ENCODE results near the gene OSBPL5. TPM values are rescaled to one million over a fixed set of nuclear protein-coding genes. Genes with fewer than 3 reads are reported as not detected.
A peak's percentile ranks its signal among the peaks of the same experiment; 100 is the strongest.

Gene OSBPL5
- total and polyA plus RNA-seq, 9 of the 15 experiments (the other 6 are each of a cell fraction or from before 2014, with no cell fraction given) = 0.06 to 14.8 (median 3.2) TPM

DNA sequence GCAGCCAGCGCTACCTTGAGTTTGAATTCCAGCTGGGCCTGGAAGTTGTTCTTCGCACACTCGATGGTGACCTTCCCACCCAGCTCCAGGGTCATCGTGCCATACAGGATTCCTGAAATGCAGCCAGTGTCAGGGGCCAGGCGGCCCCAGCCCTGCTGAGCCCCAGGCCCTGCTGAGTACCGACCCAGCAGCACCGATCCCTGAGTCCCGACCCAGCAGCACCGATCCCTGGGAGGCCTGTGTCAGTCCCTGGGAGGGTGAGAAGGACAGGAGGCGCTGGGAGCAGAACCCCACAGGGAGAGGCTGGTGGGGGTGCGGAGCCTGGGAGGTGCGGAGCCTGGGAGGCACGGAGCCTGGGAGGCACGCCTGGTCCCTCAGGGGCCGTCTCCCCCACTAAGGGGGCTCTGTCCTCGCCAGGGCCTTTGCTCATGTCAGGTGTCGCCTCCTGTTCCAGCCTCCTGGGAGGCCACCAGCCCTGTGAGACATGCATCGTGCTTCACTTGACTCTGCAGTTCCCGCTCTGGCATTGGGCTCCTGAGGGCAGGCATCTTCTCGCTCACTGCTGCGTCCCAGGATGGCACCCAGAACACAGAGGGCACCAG, 70.8 kb downstream of the OSBPL5 start (continued):
- no peak for TF ChIP-seq DLX4 (CRISPR knock-in tag; IDR thresholded peaks at IDR 0.05)
- TF ChIP-seq, protein P1, sequence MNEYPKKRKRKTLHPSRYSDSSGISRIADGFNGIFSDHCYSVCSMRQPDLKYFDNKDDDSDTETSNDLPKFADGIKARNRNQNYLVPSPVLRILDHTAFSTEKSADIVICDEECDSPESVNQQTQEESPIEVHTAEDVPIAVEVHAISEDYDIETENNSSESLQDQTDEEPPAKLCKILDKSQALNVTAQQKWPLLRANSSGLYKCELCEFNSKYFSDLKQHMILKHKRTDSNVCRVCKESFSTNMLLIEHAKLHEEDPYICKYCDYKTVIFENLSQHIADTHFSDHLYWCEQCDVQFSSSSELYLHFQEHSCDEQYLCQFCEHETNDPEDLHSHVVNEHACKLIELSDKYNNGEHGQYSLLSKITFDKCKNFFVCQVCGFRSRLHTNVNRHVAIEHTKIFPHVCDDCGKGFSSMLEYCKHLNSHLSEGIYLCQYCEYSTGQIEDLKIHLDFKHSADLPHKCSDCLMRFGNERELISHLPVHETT (CRISPR knock-in tag; conservative IDR thresholded peaks at IDR 0.05 in 1 of 2, IDR thresholded peaks at IDR 0.05 in 1 of 2) = no peak

DNA sequence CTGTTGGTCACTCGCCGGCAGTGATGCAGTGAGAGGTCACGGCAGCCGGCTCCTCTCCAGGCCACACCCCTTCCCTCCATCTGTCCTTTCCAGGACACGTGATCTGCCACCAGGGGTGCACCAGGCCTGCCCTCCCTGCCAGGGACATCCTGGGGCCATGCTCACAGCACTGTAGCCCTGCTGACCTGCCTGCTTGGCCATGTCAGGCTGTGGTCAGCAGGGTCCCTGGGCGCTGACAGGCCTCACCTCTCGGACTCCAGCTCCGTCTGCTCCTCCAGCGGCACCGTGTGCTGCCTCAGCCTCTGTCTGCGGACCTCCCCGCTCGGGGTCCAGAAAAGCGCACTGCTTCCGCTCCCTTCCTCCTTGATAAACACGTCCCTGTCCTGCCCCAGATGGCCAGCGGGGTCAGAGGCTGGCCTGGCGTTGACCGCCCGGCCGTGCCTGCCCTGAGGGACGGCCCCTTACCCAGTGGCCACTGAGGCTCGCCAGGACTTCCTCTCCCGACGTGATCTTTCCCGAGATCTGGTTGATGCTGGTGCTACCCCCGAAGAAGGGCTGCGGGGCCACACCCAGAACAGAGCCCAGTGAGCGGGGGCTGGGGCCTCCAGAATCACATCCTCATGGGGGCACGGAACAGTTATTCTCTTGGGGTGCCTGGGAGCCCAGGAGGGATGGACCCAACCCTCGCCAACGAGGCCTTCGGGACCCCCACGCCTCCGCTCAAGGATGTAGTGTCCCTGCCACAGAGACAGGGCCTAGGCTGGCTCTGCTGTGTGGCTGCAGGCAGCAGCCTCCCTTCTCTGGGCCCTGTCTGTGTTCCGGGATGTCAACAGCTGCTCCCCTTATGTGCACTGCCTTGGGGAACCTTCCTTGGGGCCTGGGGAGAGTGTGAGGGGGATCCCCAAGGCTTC, 71.6 kb downstream of the OSBPL5 start:
- Histone ChIP-seq H3K4me3 (no peak overlapping the region), H3K4me1 (replicated peaks in 1 of 2; ENCODE audit: control insufficient read depth in 2 of 2, insufficient read depth in 2 of 2, low read length in 2 of 2) (peaks cover 0 to 38% of the 10 kb centered on the region in 2 experiments; a peak in 2 of 5 replicates), H3K27ac (ENCODE audit: extremely low read depth, low read depth, low read length) (no peak overlapping the region), H4K20me1 (replicated peaks; ENCODE audit: control insufficient read depth, insufficient read depth, low read length) (peaks cover 10% of the 10 kb centered on the region; the same call in 1 of the 2 replicates), H3K9me1 (ENCODE audit: control insufficient read depth, insufficient read depth, low read length) (no peaks in the 10 kb centered on the region), H3K27me3 (ENCODE audit: control insufficient read depth in 2 of 2, insufficient read depth in 2 of 2, low read length in 2 of 2) (no peaks in the 10 kb centered on the region), H2AFZ (ENCODE audit: low read depth, low read length) (no peak overlapping the region), H3K9ac (ENCODE audit: insufficient read depth in 1 of 2, low read depth in 2 of 2, low read length in 2 of 2) (peak overlapping the region in 1 of 2 experiments; percentile 55; a peak in 2 of 4 replicates), H3K36me3 (ENCODE audit: control insufficient read depth, insufficient read depth, low read length) (no peaks in the 10 kb centered on the region), H3K4me2 (ENCODE audit: insufficient read depth, low read length) (no peak overlapping the region), H3K79me2 (ENCODE audit: control insufficient read depth, insufficient read depth, low read length) (no peaks in the 10 kb centered on the region), H3K9me3 (replicated peaks; ENCODE audit: control insufficient read depth, insufficient read depth, low read depth, low read length) (no peaks in the 10 kb centered on the region)
- FAIRE-seq (no peak), DNase-seq (ENCODE audit: extremely low read depth in 1 of 4, low spot score in 3 of 4) (peak in 2 of 4 experiments; percentile 28 to 47), ATAC-seq (no peak)
- POLR2A ChIA-PET = no interaction called here
- in situ Hi-C loops (cut with MboI) (loop anchor here (5.0 kb wide), 1 partner anchor 51 kb away; no protein-coding TSS in a partner anchor), intact Hi-C loops (cut with micrococcal nuclease) (loop anchor here (10.0 kb wide), 1 partner anchor 199 kb away; no protein-coding TSS in a partner anchor)
- CTCF ChIA-PET (ENCODE audit: low intra/inter-chr PET ratio) = interaction anchor here (0.8 kb wide), 1 partner anchor 55 kb away, joined by 3 read pairs; no protein-coding TSS in a partner anchor
- BruUV-seq (replicated peaks) = no TSS peak
- 54% methylated on average over 22 of the region's 36 CpGs for WGBS (ENCODE audit: insufficient coverage, low coverage, missing lambda C conversion rate)
- TF ChIP-seq NFIX (CRISPR knock-in tag; IDR thresholded peaks at IDR 0.05; ENCODE audit: low read depth) (no peak), BRF1 (IDR thresholded peaks at IDR 0.05; ENCODE audit: borderline replicate concordance, extremely low read depth, insufficient read length) (no peak), ETV1 (tag; conservative IDR thresholded peaks at IDR 0.05; ENCODE audit: low read depth) (no peak), ZFP1 (CRISPR knock-in tag; IDR thresholded peaks at IDR 0.05) (no peak), ZC3H8 (IDR thresholded peaks at IDR 0.05) (no peak), CUX1 (CRISPR knock-in tag; IDR thresholded peaks at IDR 0.05) (no peak)
- TF ChIP-seq, protein P2, sequence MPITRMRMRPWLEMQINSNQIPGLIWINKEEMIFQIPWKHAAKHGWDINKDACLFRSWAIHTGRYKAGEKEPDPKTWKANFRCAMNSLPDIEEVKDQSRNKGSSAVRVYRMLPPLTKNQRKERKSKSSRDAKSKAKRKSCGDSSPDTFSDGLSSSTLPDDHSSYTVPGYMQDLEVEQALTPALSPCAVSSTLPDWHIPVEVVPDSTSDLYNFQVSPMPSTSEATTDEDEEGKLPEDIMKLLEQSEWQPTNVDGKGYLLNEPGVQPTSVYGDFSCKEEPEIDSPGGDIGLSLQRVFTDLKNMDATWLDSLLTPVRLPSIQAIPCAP (CRISPR knock-in tag; IDR thresholded peaks at IDR 0.05; ENCODE audit: borderline replicate concordance) = no peak
